Panc1 (cell line): ENCODE data around the gene YWHAQ. TPM values are rescaled to one million over a fixed set of nuclear protein-coding genes. Genes with fewer than 3 reads are reported as not detected.

ENCODE experiments used
- ATAC-seq: fragments of 200-7000 bp; cut with Tn5 transposase; 2 replicates; pipeline ENCODE4 v1.9.1; 2020; ENCODE audit warnings: mild to moderate bottlenecking, moderate library complexity
- BruUV-seq: library from RNA; stranded (reverse); fragments of 400-500 nt; replicated peaks from 2 replicates; lab custom pipeline; 2021; lab: Mats Ljungman, UMichigan
- CTCF ChIA-PET: fragments of 300-600 bp; sonication (Branson Sonifier 250); formaldehyde crosslinking; loops from one replicate; lab custom pipeline; 2022; ENCODE audit warnings: antibody characterized with exemption; lab: Charles Lee
- POLR2A ChIA-PET: fragments of 300-600 bp; sonication (Branson Sonifier 250); formaldehyde crosslinking; loops from one replicate; lab custom pipeline; 2022; ENCODE audit warnings: antibody characterized with exemption; lab: Charles Lee
- DNase-seq: peaks from one replicate; pipeline ENCODE4 v3.0.0-alpha.2; 2010; ENCODE audit warnings: low read depth, low spot score
- H3K27ac ChIP-seq: 2 replicates; pipeline ENCODE4 v1.5.1; 2011; ENCODE audit warnings: mild to moderate bottlenecking, low read length, inconsistent platforms
- H3K27me3 ChIP-seq: fragments of 200-500 bp; sonication (Bioruptor generic); 2 replicates; pipeline ENCODE4 v1.6.0; 2014; ENCODE audit warnings: low read length, inconsistent platforms; ENCODE audit not compliant: control insufficient read depth, insufficient read depth
- H3K36me3 ChIP-seq: fragments of 200-500 bp; sonication (Bioruptor generic); 2 replicates; pipeline ENCODE4 v1.5.1; 2014; ENCODE audit warnings: inconsistent platforms, mild to moderate bottlenecking, low read length, moderate library complexity; ENCODE audit not compliant: control insufficient read depth, insufficient read depth
- H3K4me1 ChIP-seq: 2 replicates; pipeline ENCODE4 v1.5.1; 2011; ENCODE audit warnings: inconsistent platforms, mild to moderate bottlenecking, low read length, moderate library complexity; ENCODE audit not compliant: control insufficient read depth, insufficient read depth
- H3K4me3 ChIP-seq, 2 experiments: 2 replicates each; pipeline ENCODE4 v1.5.1; 2011 to 2012; ENCODE audit warnings: low read depth in 2 of 2, low read length in 2 of 2, mild to moderate bottlenecking in 2 of 2, inconsistent platforms in 1 of 2, moderate library complexity in 1 of 2
- H3K9me3 ChIP-seq: fragments of 200-500 bp; sonication (Bioruptor generic); 2 replicates; pipeline ENCODE4 v1.5.1; 2014; ENCODE audit warnings: low read depth, mild to moderate bottlenecking, inconsistent platforms, low read length, moderate library complexity; ENCODE audit not compliant: control insufficient read depth, insufficient read depth
- CTCF ChIP-seq: fragments of 450-650 bp; IDR thresholded peaks from 2 replicates; pipeline ENCODE4 v1.5.1; 2017; ENCODE audit warnings: mild to moderate bottlenecking
- POLR2AphosphoS5 ChIP-seq: IDR thresholded peaks from 2 replicates; pipeline ENCODE4 v1.6.1; 2012; ENCODE audit warnings: mild to moderate bottlenecking, low read depth, low read length, moderate library complexity
- REST ChIP-seq, 2 experiments: IDR thresholded peaks; 2 replicates each; pipeline ENCODE4 v1.6.1; 2011 to 2012; ENCODE audit warnings: low read depth in 2 of 2, control low read depth in 1 of 2, low read length in 1 of 2, mild to moderate bottlenecking in 1 of 2, moderate library complexity in 1 of 2; ENCODE audit not compliant: insufficient read depth in 1 of 2
- SIN3A ChIP-seq: IDR thresholded peaks from 2 replicates; pipeline ENCODE4 v1.6.1; 2012; ENCODE audit warnings: low read depth, mild to moderate bottlenecking, low read length, moderate library complexity, borderline replicate concordance; ENCODE audit not compliant: insufficient read depth
- TCF7L2 ChIP-seq: IDR thresholded peaks from 2 replicates; pipeline ENCODE4 v1.6.1; 2011; ENCODE audit warnings: mild to moderate bottlenecking, low read depth, low read length, inconsistent platforms
- in situ Hi-C: cut with HindIII; loops from 2 replicates; pipeline ENCODE4 v1.10.0; 2016; ENCODE audit warnings: low sequenced_read_pairs, low pct_unique_long_range_greater_than_20kb
- intact Hi-C: fragments of 100-400 bp; cut with micrococcal nuclease; formaldehyde crosslinking; loops from one replicate; pipeline ENCODE4 v1.10.0; 2022; ENCODE audit not compliant: unreplicated experiment
- total RNA-seq: library from RNA; stranded (reverse); gene quantifications from one replicate; pipeline ENCODE4 v1.2.1, GENCODE V29; 2021; ENCODE audit not compliant: unreplicated experiment

YWHAQ gene
- total RNA-seq, 1 experiment from 2014 or later, result 683 TPM

GRCh38 chr2:9667826-9668225 lies 37.0 kb upstream of the YWHAQ start:
- Histone ChIP-seq H3K9me3 (no peaks in the 10 kb centered on the region), H3K27me3 (no peaks in the 10 kb centered on the region), H3K36me3 (no peaks in the 10 kb centered on the region), H3K4me3 (no peak overlapping the region), H3K4me1 (peaks cover 50% of the 10 kb centered on the region), H3K27ac (peak overlapping the region; percentile 80)
- intact Hi-C loops, result no loop called here
- DNase-seq (no peak), ATAC-seq (no peak)
- BruUV-seq, result no TSS peak
- TF ChIP-seq TCF7L2 (no peak), REST (IDR thresholded peaks at IDR 0.05; ENCODE audit: insufficient read depth in 1 of 2, low read depth in 2 of 2, low read length in 1 of 2) (no peak), CTCF (no peak), POLR2AphosphoS5 (no peak), SIN3A (no peak)
- CTCF ChIA-PET, result no interaction called here
- in situ Hi-C loops, result no loop called here
- POLR2A ChIA-PET, result interaction anchor here (0.8 kb wide), 1 partner anchor 37 kb away, joined by 6 read pairs; the partner anchor contains the start of gene YWHAQ

- ChIA-PET POLR2A (interaction anchor here (0.6 to 1.0 kb wide), 4 partner anchors 7 to 42 kb away, joined by 3 read pairs; no protein-coding TSS in a partner anchor), CTCF (no interaction called here)
- H3K4me3 ChIP-seq, result no peak overlapping the region
- in situ Hi-C loops, result no loop called here
- no peaks in the 10 kb centered on the region for H3K36me3 ChIP-seq
- intact Hi-C loops, result no loop called here
- DNase-seq (no peak), ATAC-seq (peak; percentile 50)
- H3K27ac ChIP-seq, result peak overlapping the region; percentile 80
- no peaks in the 10 kb centered on the region for H3K27me3 ChIP-seq
- H3K4me1 ChIP-seq, result peaks cover 54% of the 10 kb centered on the region
- no peak for TF ChIP-seq TCF7L2
- no peak for TF ChIP-seq REST (IDR thresholded peaks at IDR 0.05; ENCODE audit: insufficient read depth in 1 of 2, low read depth in 2 of 2, low read length in 1 of 2)
- TF ChIP-seq CTCF, result no peak
- TF ChIP-seq SIN3A, result no peak
- no peak for TF ChIP-seq POLR2AphosphoS5
- BruUV-seq, result no TSS peak
- no peaks in the 10 kb centered on the region for H3K9me3 ChIP-seq
Observed at GRCh38 chr2:9666306-9666705, 35.5 kb upstream of the YWHAQ start.
